Osteoblast (primary cell): ENCODE measurements around the gene POU6F2. TPM values are rescaled to one million over a fixed set of nuclear protein-coding genes. Genes with fewer than 3 reads are reported as not detected.

Experiments used
- DNase-seq: peaks from one replicate; pipeline ENCODE4 v3.0.0; 2011; ENCODE audit warnings: low spot score, mixed read lengths; ENCODE audit not compliant: insufficient read length; ENCODE audit errors: missing footprints
- H2AFZ ChIP-seq: 2 replicates; pipeline ENCODE4 v1.6.0; 2011; ENCODE audit warnings: mild to moderate bottlenecking, low read length
- H3K27ac ChIP-seq: 2 replicates; pipeline ENCODE4 v1.5.1; 2011; ENCODE audit warnings: mild to moderate bottlenecking, low read depth, low read length, moderate library complexity
- H3K27me3 ChIP-seq: 2 replicates; pipeline ENCODE4 v1.6.0; 2012; ENCODE audit warnings: mild to moderate bottlenecking, control low read depth, inconsistent platforms, low read length, moderate library complexity; ENCODE audit not compliant: insufficient read depth
- H3K36me3 ChIP-seq: 2 replicates; pipeline ENCODE4 v1.5.1; 2011; ENCODE audit warnings: mild to moderate bottlenecking, low read length, control low read depth, moderate library complexity; ENCODE audit not compliant: insufficient read depth
- H3K4me1 ChIP-seq: 2 replicates; pipeline ENCODE4 v1.5.1; 2011; ENCODE audit warnings: mild to moderate bottlenecking, low read length, control low read depth, moderate library complexity; ENCODE audit not compliant: insufficient read depth
- H3K4me2 ChIP-seq: 2 replicates; pipeline ENCODE4 v1.6.0; 2011; ENCODE audit warnings: mild to moderate bottlenecking, low read length; ENCODE audit not compliant: insufficient read depth
- H3K4me3 ChIP-seq: fragments of 200-600 bp; sonication (generic); 3 replicates; pipeline ENCODE4 v1.5.1; 2012; ENCODE audit warnings: mild to moderate bottlenecking, low read length, inconsistent platforms; ENCODE audit not compliant: insufficient read depth
- H3K79me2 ChIP-seq: 2 replicates; pipeline ENCODE4 v1.6.0; 2012; ENCODE audit warnings: mild to moderate bottlenecking, low read length, control low read depth, inconsistent platforms; ENCODE audit not compliant: insufficient read depth
- H3K9me3 ChIP-seq: 2 replicates; pipeline ENCODE4 v1.5.1; 2011; ENCODE audit warnings: low read depth, low read length, control low read depth
- H4K20me1 ChIP-seq: 2 replicates; pipeline ENCODE4 v1.6.0; 2012; ENCODE audit warnings: mild to moderate bottlenecking, low read length, control low read depth; ENCODE audit not compliant: insufficient read depth
- CTCF ChIP-seq: IDR thresholded peaks from 2 replicates; pipeline ENCODE4 v1.5.1; 2011; ENCODE audit warnings: mild to moderate bottlenecking, low read depth, low read length, moderate library complexity; ENCODE audit errors: extremely low read depth
- total RNA-seq: library from RNA; depleted of rRNA; stranded (reverse); fragments of >200 nt; gene quantifications from 2 replicates; pipeline ENCODE4 v1.2.3, GENCODE V29; 2012

The POU6F2 gene
- total RNA-seq, 1 donor = not detected

DNA sequence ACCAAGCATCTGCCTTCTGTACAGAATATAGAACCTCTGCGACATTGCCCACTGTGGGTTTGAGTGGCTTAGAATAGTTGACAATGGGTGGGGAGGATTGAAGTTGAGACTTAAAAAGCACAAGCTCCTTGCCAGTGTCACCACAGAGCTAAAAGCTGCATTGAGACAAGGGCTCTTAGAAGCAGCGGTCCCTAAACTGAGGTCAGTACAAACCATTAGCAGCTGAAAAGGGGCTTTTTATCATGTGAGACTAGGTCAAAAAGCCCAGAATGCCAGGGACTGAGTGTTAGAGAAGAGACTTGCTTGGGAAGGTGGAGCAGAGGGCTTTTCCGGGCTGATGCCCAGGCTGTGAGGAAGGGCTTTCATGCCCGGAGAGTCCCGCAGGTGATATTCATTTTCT, 91.3 kb downstream of the POU6F2 start:
- Histone ChIP-seq H4K20me1 (no peaks in the 10 kb centered on the region), H3K4me1 (no peaks in the 10 kb centered on the region), H3K36me3 (no peaks in the 10 kb centered on the region), H3K27ac (no peak overlapping the region), H2AFZ (no peak overlapping the region), H3K9me3 (no peaks in the 10 kb centered on the region), H3K4me2 (no peak overlapping the region), H3K27me3 (no peaks in the 10 kb centered on the region), H3K79me2 (no peaks in the 10 kb centered on the region), H3K4me3 (no peak overlapping the region)
- no peak for TF ChIP-seq CTCF
- no peak for DNase-seq

DNA sequence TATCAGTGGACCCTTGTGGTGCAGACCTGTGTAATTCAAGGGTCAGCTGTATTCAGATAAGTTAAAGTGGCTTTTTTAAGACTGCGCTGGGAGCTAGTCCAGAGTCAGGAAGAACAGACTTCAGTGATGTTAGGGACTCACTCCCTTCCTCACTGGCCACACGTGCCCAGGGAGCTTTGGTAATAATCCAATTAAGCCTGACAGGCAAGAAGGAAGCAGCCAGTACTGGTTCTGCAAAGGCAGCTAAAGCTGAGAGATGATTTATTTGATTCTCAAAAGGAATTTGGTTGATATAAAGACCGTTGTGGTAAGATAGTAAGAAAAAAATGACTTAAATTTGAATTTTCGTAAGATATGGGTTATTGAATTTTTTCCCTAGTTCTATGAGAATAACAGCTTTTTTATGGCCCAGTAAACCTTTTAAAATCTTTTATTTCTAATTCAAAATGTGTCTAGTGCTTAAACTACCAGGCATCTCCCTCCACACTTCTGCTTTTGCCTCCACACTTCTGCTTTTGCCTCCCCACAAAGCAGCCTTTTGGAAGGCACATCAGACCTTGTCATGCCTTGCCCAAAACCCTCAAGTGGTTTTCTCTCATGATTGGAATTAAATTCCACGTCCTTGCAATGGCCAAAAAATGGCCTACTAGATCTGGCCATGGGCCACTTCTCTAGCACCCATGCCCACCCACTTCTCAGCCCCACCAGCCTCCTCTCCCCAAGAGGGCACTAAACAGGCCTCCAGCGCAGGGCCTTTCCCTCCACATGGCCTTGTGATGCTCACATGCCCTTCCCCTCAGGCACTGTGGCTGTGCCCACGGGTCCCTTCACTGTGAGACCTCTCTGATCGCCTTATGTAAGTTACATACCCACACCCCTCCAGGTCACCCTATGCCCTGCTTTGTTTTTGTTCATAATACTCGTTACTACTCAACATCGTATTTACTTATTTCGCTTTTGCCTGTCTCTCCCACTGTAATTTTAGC, 92.5 kb downstream of the POU6F2 start:
- Histone ChIP-seq H3K27ac (no peak overlapping the region), H3K27me3 (no peaks in the 10 kb centered on the region), H3K4me2 (no peak overlapping the region), H3K79me2 (no peaks in the 10 kb centered on the region), H3K36me3 (no peaks in the 10 kb centered on the region), H3K4me1 (no peaks in the 10 kb centered on the region), H2AFZ (no peak overlapping the region), H3K9me3 (no peaks in the 10 kb centered on the region), H4K20me1 (no peaks in the 10 kb centered on the region), H3K4me3 (no peak overlapping the region)
- no peak for TF ChIP-seq CTCF
- DNase-seq = no peak

DNA sequence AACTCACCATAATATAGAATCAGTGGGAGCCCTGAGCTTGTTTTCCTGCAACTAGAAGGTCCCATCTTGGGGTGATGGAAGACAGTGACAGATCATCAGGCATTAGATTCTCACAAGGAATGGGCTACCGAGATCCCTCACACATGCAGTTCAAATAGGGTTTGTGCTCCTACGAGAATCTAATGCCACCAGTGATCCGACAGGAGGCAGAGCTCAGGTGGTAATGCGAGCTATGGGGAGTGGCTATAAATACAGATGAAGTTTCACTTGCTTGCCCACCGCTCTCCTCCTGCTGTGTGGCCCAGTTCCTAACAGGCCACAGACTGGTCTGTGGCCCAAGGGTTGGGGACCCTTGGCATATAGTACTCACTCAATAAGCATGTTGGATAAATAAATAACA, 93.4 kb downstream of the POU6F2 start:
- no peaks in the 10 kb centered on the region for H3K27me3 ChIP-seq
- no peaks in the 10 kb centered on the region for H3K9me3 ChIP-seq
- TF ChIP-seq CTCF = no peak
- no peak overlapping the region for H3K4me3 ChIP-seq
- no peaks in the 10 kb centered on the region for H3K79me2 ChIP-seq
- H3K27ac ChIP-seq = no peak overlapping the region
- H2AFZ ChIP-seq = no peak overlapping the region
- DNase-seq = no peak
- no peaks in the 10 kb centered on the region for H4K20me1 ChIP-seq
- no peaks in the 10 kb centered on the region for H3K4me1 ChIP-seq
- H3K36me3 ChIP-seq = no peaks in the 10 kb centered on the region
- no peak overlapping the region for H3K4me2 ChIP-seq

GRCh38 chr7:39073432-39073831, 95.7 kb downstream of the POU6F2 start:
- H3K4me2 ChIP-seq = no peak overlapping the region
- H2AFZ ChIP-seq = no peak overlapping the region
- no peaks in the 10 kb centered on the region for H3K79me2 ChIP-seq

More at GRCh38 chr7:39073432-39073831, 95.7 kb downstream of the POU6F2 start:
- Histone ChIP-seq H3K4me1 (no peaks in the 10 kb centered on the region), H3K27ac (no peak overlapping the region), H4K20me1 (no peaks in the 10 kb centered on the region), H3K9me3 (no peaks in the 10 kb centered on the region), H3K27me3 (no peaks in the 10 kb centered on the region), H3K4me3 (no peak overlapping the region), H3K36me3 (no peaks in the 10 kb centered on the region)
- DNase-seq = no peak
- no peak for TF ChIP-seq CTCF
